SK-MEL-5 (cell line): ENCODE measurements around the gene ABHD17A. TPM values are rescaled to one million over a fixed set of nuclear protein-coding genes. Genes with fewer than 3 reads are reported as not detected.
"Not testable (repeated sequence)": the region's sequence is repeated elsewhere in the genome, so short reads cannot be mapped to it uniquely, and the experiment has no call there.

Experiments used
- DNase-seq: peaks from one replicate; pipeline ENCODE4 v3.0.0-alpha.2; 2016; ENCODE audit warnings: low read depth, low spot score
- in situ Hi-C: cut with HindIII; loops from 2 replicates; pipeline ENCODE4 v1.10.0; 2016; ENCODE audit warnings: low sequenced_read_pairs, high pct_unique_total_duplicates, low pct_unique_long_range_greater_than_20kb
- polyA plus RNA-seq, 2 experiments: library from polyadenylated mRNA; depleted of rRNA; stranded (reverse); fragments of >200 nt; gene quantifications; 2 replicates each; pipeline ENCODE4 v1.2.3, GENCODE V29; 2015
- total RNA-seq: library from RNA; depleted of rRNA; stranded (reverse); fragments of >200 nt; shearing (Covaris generic); gene quantifications from 2 replicates; pipeline ENCODE4 v1.2.3, GENCODE V29; 2014; rRNA removed

Gene ABHD17A
- 48.0 and 49.7 TPM in 2 replicates for total RNA-seq
- 57.6 and 63.6 TPM in 2 replicates for polyA plus RNA-seq (2015; cell fraction: cytosol; rRNA removed)
- 148 and 178 TPM in 2 replicates for polyA plus RNA-seq (2015; cell fraction: nucleus; rRNA removed)

- in situ Hi-C loops, result not testable (repeated sequence)
- DNase-seq, result peak; percentile 86
Measured at GRCh38 chr19:1885398-1886119, at the start of gene ABHD17A. ABHD17A (minus strand) TSS chr19:1885496; CDS start chr19:1881566, 3,930 bp downstream.

GRCh38 chr19:1933942-1934341, 48.6 kb upstream of the ABHD17A start:
- in situ Hi-C loops, result no loop called here
- DNase-seq, result no peak

DNA sequence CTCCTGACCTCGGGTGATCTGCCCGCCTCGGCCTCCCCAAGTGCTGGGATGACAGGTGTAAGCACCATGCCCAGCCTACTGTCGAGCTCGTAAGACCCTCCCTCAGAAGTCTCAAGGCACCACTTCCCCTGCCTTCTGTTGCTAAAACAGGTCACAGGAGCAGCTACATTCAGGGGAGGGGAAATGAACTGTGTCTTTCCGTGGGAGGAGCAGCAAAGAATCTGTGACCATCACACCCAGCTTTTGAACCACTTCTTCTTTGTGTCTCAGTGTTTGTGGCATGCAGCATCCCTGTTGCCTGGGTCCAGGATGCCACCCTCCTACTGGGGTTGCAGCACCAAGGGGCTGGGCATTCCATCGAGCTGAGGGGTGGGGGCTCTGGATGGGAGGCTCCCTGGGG, 47.9 kb upstream of the ABHD17A start:
- in situ Hi-C loops, result no loop called here

DNA sequence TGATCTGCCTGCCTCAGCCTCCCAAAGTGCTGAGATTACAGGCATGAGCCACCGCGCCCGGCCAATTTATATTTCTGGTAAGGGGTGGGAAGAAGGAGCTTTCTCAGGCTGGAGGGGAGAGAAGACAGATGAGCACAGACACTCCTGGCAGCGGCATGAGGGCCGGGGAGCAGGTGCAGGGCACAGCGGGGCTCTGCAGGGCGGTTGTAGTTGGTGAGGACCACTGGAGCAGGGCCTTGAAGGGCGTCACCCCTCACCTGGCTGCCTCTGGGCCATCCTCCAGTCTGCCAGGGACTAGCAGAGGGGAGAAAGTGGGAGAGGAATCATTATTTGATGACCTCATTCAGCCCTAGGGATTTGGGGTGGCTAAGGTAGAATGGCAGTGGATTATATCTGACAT, 47.1 kb upstream of the ABHD17A start:
- in situ Hi-C loops, result no loop called here
- no peak for DNase-seq

More for the DNA sequence above, 47.9 kb upstream of the ABHD17A start:
- no peak for DNase-seq

- in situ Hi-C loops, result no loop called here
- no peak for DNase-seq
Measured at GRCh38 chr19:1931445-1931844, 46.1 kb upstream of the ABHD17A start.

DNA sequence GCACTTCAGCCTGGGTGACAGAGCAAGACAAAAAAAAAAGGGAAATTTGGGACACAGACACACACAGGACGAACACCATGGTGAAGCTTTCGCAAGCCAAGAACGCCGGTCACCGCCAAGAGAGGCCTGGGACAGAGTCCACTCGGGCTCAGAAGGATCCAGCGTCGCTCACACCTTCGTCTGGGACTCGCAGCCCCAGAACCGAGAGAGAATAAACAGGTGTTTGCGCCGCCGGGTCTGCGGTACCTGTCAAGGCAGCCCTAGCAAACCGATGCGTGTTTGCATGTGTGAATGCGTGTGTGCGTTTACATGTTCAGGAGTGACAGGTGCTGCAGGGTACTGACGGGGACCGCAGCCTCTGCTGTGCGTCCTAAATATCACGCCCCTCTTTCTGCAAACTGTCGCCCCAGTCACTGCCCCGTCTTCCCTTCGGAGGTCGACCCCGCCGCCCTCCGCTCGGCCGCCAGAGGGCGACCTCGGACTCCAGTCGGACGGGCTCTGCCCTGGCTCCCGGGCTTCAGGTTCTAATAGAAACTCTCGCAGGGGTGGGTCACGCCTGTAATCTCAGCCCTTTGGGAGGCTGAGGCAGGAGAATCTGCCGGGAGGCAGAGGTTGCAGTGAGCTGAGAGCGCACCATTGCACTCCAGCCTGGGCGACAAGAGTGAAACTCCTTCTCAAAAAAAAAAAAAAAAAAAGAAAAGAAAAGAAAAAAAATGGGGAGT, 43.9 kb upstream of the ABHD17A start:
- in situ Hi-C loops, result no loop called here
- DNase-seq, result peak; percentile 68

GRCh38 chr19:1925544-1925943, 40.2 kb upstream of the ABHD17A start:
- in situ Hi-C loops, result no loop called here
- DNase-seq, result no peak

- in situ Hi-C loops, result no loop called here
- no peak for DNase-seq
Measured at GRCh38 chr19:1924320-1924961, 39.1 kb upstream of the ABHD17A start.

DNA sequence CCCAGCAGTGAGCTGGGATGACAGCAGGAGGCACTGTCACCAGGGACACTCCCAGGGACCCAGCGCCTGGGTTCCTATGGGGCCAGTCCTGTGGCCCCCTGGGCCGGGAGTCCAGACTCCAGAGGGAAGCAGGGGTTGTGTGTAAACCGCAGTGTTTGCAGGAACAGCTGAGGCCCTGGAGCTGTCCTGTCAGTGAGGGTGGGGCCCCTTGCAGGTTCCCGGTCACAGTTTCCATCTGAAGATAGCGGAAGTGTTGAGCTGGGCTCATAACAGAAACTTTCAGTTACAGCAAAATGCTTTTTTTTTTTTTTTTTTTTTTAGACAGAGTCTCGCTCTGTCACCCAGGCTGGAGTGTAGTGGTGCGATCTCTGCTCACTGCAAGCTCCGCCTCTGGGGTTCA, 38.0 kb upstream of the ABHD17A start:
- DNase-seq, result no peak
- in situ Hi-C loops, result no loop called here

GRCh38 chr19:1922803-1923202, 37.5 kb upstream of the ABHD17A start:
- no peak for DNase-seq
- in situ Hi-C loops, result no loop called here

- DNase-seq, result no peak
- in situ Hi-C loops, result no loop called here
Measured at GRCh38 chr19:1921825-1922224, 36.5 kb upstream of the ABHD17A start.

GRCh38 chr19:1921326-1921725, 36.0 kb upstream of the ABHD17A start:
- in situ Hi-C loops, result no loop called here
- DNase-seq, result no peak

DNA sequence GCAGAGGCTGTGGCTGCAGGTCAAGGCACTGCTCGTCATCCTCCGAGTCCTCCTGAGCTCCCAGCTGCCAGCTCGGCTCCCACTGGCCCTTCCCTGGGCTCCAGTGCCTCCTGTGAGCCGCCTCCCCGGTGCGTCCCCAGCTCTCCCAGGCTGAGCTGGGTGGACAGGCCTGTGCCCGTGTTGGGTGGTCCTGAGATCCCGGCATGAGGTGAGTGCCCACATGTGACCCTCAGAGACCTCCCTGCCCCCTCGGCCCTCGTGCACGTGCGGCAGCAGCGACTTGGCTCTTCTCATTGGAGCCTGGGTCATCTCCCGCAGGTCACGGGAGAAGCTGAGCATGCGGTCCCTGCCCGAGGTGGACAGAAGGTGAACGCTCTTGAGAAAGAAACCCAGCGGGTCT, 35.3 kb upstream of the ABHD17A start:
- DNase-seq, result no peak
- in situ Hi-C loops, result no loop called here

DNA sequence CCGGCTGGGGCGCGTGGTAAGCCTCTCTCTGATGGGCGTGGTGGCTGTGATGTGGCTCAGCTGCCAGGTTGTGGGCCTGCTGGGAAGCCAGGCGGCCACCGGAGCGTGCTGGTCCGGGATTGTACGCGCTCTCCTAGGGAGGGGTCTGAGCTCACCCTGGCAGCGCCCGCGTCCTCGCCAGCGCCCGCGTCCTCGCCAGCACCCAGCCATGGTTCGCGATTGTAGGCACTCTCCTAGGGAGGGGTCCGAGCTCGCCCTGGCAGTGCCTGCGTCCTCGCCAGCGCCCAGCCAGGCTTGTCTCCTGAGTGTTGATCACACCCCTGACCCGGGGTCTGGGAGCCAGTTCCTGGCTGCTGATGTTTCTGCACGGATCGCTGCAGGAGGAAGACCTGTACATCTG, 33.7 kb upstream of the ABHD17A start:
- no peak for DNase-seq
- in situ Hi-C loops, result no loop called here

GRCh38 chr19:1917926-1918325, 32.6 kb upstream of the ABHD17A start:
- in situ Hi-C loops, result no loop called here
- DNase-seq, result no peak

DNA sequence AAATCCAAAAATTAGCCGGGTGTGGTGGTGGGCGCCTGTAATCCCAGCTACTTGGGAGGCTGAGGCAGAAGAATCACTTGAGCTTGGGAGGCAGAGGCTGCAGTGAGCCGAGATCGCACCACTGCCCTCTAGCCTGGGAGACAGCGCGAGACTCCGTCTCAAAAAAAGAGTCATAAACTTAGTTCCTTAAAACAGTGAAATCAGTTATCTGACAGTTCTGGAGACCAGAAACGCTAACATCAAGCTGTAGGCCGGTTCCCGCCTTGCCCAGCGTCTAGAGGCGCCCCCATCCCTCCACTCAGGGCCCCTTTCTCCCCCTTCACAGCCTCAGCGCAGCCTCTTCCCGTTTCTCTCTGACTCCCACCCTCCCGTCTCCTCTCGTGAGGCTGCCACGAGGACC, 31.9 kb upstream of the ABHD17A start:
- in situ Hi-C loops, result no loop called here
- no peak for DNase-seq

DNA sequence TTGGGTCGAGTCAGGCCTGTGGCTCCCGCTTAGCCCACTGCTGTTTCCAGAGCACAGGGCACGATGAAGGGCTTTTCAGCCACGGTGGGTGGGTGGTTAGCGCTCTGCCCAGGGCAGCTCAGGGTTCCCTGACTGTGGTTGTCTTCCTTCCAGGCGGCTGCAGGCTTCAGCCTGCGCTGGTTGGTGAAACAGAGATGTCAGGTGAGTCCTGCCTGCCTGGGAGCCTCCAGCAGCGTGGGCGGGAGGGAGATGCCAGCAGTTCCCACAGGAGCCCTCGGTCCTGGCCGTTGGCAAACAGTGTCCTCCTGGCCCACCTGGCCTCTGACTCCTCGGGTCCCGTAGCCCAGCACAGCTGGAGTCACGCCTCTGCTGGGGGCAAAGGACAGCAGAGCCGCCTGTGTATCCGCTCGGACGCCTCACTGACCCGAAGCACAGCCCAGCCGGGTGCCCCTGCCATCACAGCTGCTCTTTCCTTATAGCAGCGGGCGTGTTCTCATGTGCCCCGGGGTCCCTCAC, 29.6 kb upstream of the ABHD17A start:
- no peak for DNase-seq
- in situ Hi-C loops, result no loop called here
